ENCODE data around the gene NAXE.

Gene NAXE

DNA sequence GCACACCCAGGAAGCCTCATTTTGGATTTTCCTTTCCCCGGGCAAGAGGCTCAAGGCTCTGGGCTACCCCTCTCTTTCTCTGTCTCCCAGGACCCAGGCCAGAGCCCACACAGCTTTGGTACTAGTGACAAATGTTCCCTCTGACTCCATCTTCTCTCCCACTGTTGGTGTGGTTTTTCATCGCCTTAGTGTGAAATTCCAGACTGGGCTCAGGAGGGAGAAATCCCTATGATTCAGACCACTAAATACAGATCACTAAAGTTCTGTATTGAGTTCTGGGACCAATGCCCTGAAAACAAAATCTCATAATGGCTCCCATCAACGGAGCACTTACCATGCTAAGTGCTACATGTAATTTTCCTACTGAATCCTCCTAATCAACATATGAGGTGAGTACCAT, 45.3 kb upstream of the NAXE start:
- Histone ChIP-seq H3K4me3 (ENCODE audit: low read depth, low read length, poor library complexity, severe bottlenecking) (no peak overlapping the region), H3K9me2 (ENCODE audit: low read depth, low read length) (no peaks in the 10 kb centered on the region), H4K20me1 (ENCODE audit: insufficient read depth, low read length) (no peaks in the 10 kb centered on the region), H3K79me2 (ENCODE audit: insufficient read depth, low read length) (no peaks in the 10 kb centered on the region), H3K27ac (ENCODE audit: low read depth, low read length, poor library complexity, severe bottlenecking) (no peak overlapping the region), H3K9me3 (ENCODE audit: low read length) (no peaks in the 10 kb centered on the region), H2AFZ (ENCODE audit: low read length) (no peak overlapping the region), H3K4me2 (ENCODE audit: low read length) (no peak overlapping the region), H3K9ac (ENCODE audit: low read length) (no peak overlapping the region), H3K4me1 (ENCODE audit: insufficient read depth, low read length, severe bottlenecking) (no peaks in the 10 kb centered on the region), H3F3A (ENCODE audit: insufficient read depth, low read length) (no peaks in the 10 kb centered on the region), H3K27me3 (ENCODE audit: insufficient read depth, low read length) (no peaks in the 10 kb centered on the region; the same call in 1 of the 2 replicates), H3K36me3 (ENCODE audit: insufficient read depth, low read length) (no peaks in the 10 kb centered on the region)
- TF ChIP-seq, protein P1, sequence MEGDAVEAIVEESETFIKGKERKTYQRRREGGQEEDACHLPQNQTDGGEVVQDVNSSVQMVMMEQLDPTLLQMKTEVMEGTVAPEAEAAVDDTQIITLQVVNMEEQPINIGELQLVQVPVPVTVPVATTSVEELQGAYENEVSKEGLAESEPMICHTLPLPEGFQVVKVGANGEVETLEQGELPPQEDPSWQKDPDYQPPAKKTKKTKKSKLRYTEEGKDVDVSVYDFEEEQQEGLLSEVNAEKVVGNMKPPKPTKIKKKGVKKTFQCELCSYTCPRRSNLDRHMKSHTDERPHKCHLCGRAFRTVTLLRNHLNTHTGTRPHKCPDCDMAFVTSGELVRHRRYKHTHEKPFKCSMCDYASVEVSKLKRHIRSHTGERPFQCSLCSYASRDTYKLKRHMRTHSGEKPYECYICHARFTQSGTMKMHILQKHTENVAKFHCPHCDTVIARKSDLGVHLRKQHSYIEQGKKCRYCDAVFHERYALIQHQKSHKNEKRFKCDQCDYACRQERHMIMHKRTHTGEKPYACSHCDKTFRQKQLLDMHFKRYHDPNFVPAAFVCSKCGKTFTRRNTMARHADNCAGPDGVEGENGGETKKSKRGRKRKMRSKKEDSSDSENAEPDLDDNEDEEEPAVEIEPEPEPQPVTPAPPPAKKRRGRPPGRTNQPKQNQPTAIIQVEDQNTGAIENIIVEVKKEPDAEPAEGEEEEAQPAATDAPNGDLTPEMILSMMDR (IDR thresholded peaks at IDR 0.05; ENCODE audit: low read length), result no peak
- TF ChIP-seq EZH2 (IDR thresholded peaks at IDR 0.05; ENCODE audit: borderline replicate concordance, low read length), result no peak

GRCh38 chr1:156547434-156547833, 44.1 kb upstream of the NAXE start:
- H3K27ac ChIP-seq (ENCODE audit: low read depth, low read length, poor library complexity, severe bottlenecking), result no peak overlapping the region
- H3K4me1 ChIP-seq (ENCODE audit: insufficient read depth, low read length, severe bottlenecking), result no peaks in the 10 kb centered on the region
- no peak overlapping the region for H3K9ac ChIP-seq (ENCODE audit: low read length)
- H3K27me3 ChIP-seq (ENCODE audit: insufficient read depth, low read length), result no peaks in the 10 kb centered on the region; the same call in 1 of the 2 replicates
- no peaks in the 10 kb centered on the region for H4K20me1 ChIP-seq (ENCODE audit: insufficient read depth, low read length)
- H3K36me3 ChIP-seq (ENCODE audit: insufficient read depth, low read length), result no peaks in the 10 kb centered on the region
- H3K79me2 ChIP-seq (ENCODE audit: insufficient read depth, low read length), result no peaks in the 10 kb centered on the region
- no peak overlapping the region for H3K4me3 ChIP-seq (ENCODE audit: low read depth, low read length, poor library complexity, severe bottlenecking)
- no peaks in the 10 kb centered on the region for H3F3A ChIP-seq (ENCODE audit: insufficient read depth, low read length)
- no peaks in the 10 kb centered on the region for H3K9me3 ChIP-seq (ENCODE audit: low read length)
- H3K9me2 ChIP-seq (ENCODE audit: low read depth, low read length), result no peaks in the 10 kb centered on the region
- H3K4me2 ChIP-seq (ENCODE audit: low read length), result no peak overlapping the region
- TF ChIP-seq, protein P1 (IDR thresholded peaks at IDR 0.05; ENCODE audit: low read length), result no peak
- TF ChIP-seq EZH2 (IDR thresholded peaks at IDR 0.05; ENCODE audit: borderline replicate concordance, low read length), result no peak
- H2AFZ ChIP-seq (ENCODE audit: low read length), result no peak overlapping the region

- Histone ChIP-seq H3F3A (ENCODE audit: insufficient read depth, low read length) (no peaks in the 10 kb centered on the region), H2AFZ (ENCODE audit: low read length) (no peak overlapping the region), H3K9me2 (ENCODE audit: low read depth, low read length) (no peaks in the 10 kb centered on the region), H3K9ac (ENCODE audit: low read length) (no peak overlapping the region), H3K4me3 (ENCODE audit: low read depth, low read length, poor library complexity, severe bottlenecking) (no peak overlapping the region), H3K27ac (ENCODE audit: low read depth, low read length, poor library complexity, severe bottlenecking) (no peak overlapping the region), H3K79me2 (ENCODE audit: insufficient read depth, low read length) (no peaks in the 10 kb centered on the region), H3K27me3 (ENCODE audit: insufficient read depth, low read length) (no peaks in the 10 kb centered on the region; the same call in 1 of the 2 replicates), H3K4me1 (ENCODE audit: insufficient read depth, low read length, severe bottlenecking) (no peaks in the 10 kb centered on the region), H4K20me1 (ENCODE audit: insufficient read depth, low read length) (no peaks in the 10 kb centered on the region), H3K4me2 (ENCODE audit: low read length) (no peak overlapping the region), H3K9me3 (ENCODE audit: low read length) (no peaks in the 10 kb centered on the region), H3K36me3 (ENCODE audit: insufficient read depth, low read length) (no peaks in the 10 kb centered on the region)
- TF ChIP-seq EZH2 (IDR thresholded peaks at IDR 0.05; ENCODE audit: borderline replicate concordance, low read length), result no peak
- TF ChIP-seq, protein P1 (IDR thresholded peaks at IDR 0.05; ENCODE audit: low read length), result no peak
Observed at GRCh38 chr1:156547982-156548381, 43.6 kb upstream of the NAXE start.
